Heart right ventricle (tissue), 16 donors: ENCODE results near the gene PRSS56. TPM values are rescaled to one million over a fixed set of nuclear protein-coding genes. Genes with fewer than 3 reads are reported as not detected.
A peak's percentile ranks its signal among the peaks of the same experiment; 100 is the strongest.

Experiments used
- ATAC-seq, 8 donors: fragments of 200-7000 bp; cut with Tn5 transposase; one replicate each; pipeline ENCODE4 v1.9.1; 2020; ENCODE audit warnings: mild to moderate bottlenecking in 8 of 8, moderate library complexity in 8 of 8, moderate number of reproducible peaks in 1 of 8
- DNase-seq, 2 donors: peaks; one replicate each; pipeline ENCODE4 v3.0.0-alpha.2; 2020
- H3K27ac ChIP-seq, 10 donors: fragments of 200-600 bp; sonication (generic) in 2 of 10; one replicate each; pipeline versions ENCODE4 v1.5.0 to v1.8.0; 2020 to 2022; ENCODE audit warnings: mild to moderate bottlenecking in 3 of 10
- H3K27me3 ChIP-seq, 7 donors: fragments of 200-600 bp; one replicate each; pipeline ENCODE4 v1.8.0; 2021 to 2022; ENCODE audit warnings: mild to moderate bottlenecking in 2 of 7
- H3K36me3 ChIP-seq, 9 donors: fragments of 200-600 bp; sonication (generic) in 1 of 9; one replicate each; pipeline versions ENCODE4 v1.5.0 to v1.8.0; 2020 to 2022; ENCODE audit warnings: mild to moderate bottlenecking in 2 of 9
- H3K4me1 ChIP-seq, 9 donors: fragments of 200-600 bp; sonication (generic) in 1 of 9; one replicate each; pipeline versions ENCODE4 v1.5.0 to v1.8.0; 2020 to 2022; ENCODE audit warnings: mild to moderate bottlenecking in 4 of 9
- H3K4me3 ChIP-seq, 10 donors: fragments of 200-600 bp; sonication (generic) in 2 of 10; one replicate each; pipeline versions ENCODE4 v1.5.0 to v1.8.0; 2020 to 2022; ENCODE audit warnings: mild to moderate bottlenecking in 7 of 10, moderate library complexity in 2 of 10
- H3K9me3 ChIP-seq, 11 donors: fragments of 200-600 bp in 10 of 11; sonication (generic) in 2 of 11; one replicate each; pipeline versions ENCODE4 v1.5.0 to v1.8.0; 2013 to 2022; ENCODE audit warnings: mild to moderate bottlenecking in 2 of 11, control low read depth in 1 of 11, moderate library complexity in 1 of 11
- CTCF ChIP-seq, 9 donors: fragments of 200-600 bp; sonication (generic) in 2 of 9; IDR thresholded peaks; one replicate each; pipeline versions ENCODE4 v1.5.0 to v1.8.0; 2021 to 2022; ENCODE audit warnings: antibody characterized with exemption in 9 of 9, mild to moderate bottlenecking in 5 of 9, moderate library complexity in 1 of 9
- WGBS, 2 donors: extraction: QIAGEN DNeasy Blood & Tissue Kit; methylation state at CpG; one replicate each; pipeline ENCODE4 v1.1.7; 2013; ENCODE audit warnings: inconsistent platforms in 1 of 2; 5-methylcytosine and 5-hydroxymethylcytosine counted together
- intact Hi-C, 10 donors: fragments of 100-400 bp; cut with DNase I; formaldehyde crosslinking; loops; one replicate each; pipeline versions ENCODE4 v1.11.1 to v1.14.2; 2022
- polyA plus RNA-seq, 2 donors: library from polyadenylated mRNA; stranded (reverse); fragments of 200-250 nt; gene quantifications; one replicate each; pipeline ENCODE4 v1.2.3, GENCODE V29; 2013
- total RNA-seq, 10 donors: library from RNA; stranded (reverse); fragmentation: NEBNext Ultra II Directional in 3 of 10; extraction: Animal tissue kit (Norgen Biotek cat#: 25700) in 3 of 10; gene quantifications; one replicate each; pipeline versions ENCODE4 v1.2.1 to v1.2.4, GENCODE V29; 2021 to 2023
- donor health status: Arrhythmogenic right ventricular cardiomyopathy.
- donor health status: ischemic (EF 13 %, LVEDD 7.1; RV severe dilation, severe dysfunction).
- donor health status: healthy with polysubstance abuse.
- donor health status: DM: no; HTN: yes; CAD: no.
- donor health status: DM: no; HTN: no; CAD: no.
- donor health status: ischemic (EF 25% LVEDD 6.9; RV normal size, moderate dysfunction).
- donor health status: ischemic (EF 25% LVEDD 5.7; RV mildly dilated, moderate dysfunction).
- donor health status: healthy.
- donor health status: DM: yes; HTN: yes; CAD: no.
- donor health status: Ischemic cardiomyopathy.
- donor health status: ischemic (EF 35%, LVEDD 5.7; RV mildly dilated, moderate dysfunction).
- donor health status: nonischemic (EF 11% LVEDD 7.7; RV severe dilation, severe dysfunction).
- donor health status: DM: yes; HTN: yes; CAD: no.
- donor health status: PGD.
- donor health status: ischemic (EF 29% LVEDD 5.4; RV normal size, mild dysfunction).
- donor health status: nonischemic (EF 23%, LVEDD 6.1; RV moderate dilation, normal function).

The PRSS56 gene
- total and polyA plus RNA-seq, 12 donors: 0.12 to 0.35 (median 0.19) TPM; not detected in 8

GRCh38 chr2:232533944-232534710, 13.9 kb downstream of the PRSS56 start:
- Histone ChIP-seq H3K27me3 (peaks cover 0 to 3% (median 0%) of the 10 kb centered on the region in 7 donors), H3K27ac (no peak overlapping the region), H3K9me3 (peaks cover 0 to 9% (median 4%) of the 10 kb centered on the region in 11 donors), H3K4me3 (no peak overlapping the region), H3K36me3 (no peaks in the 10 kb centered on the region), H3K4me1 (peaks cover 0 to 12% (median 0%) of the 10 kb centered on the region in 9 donors)
- ATAC-seq (peak in 1 of 8 donors; percentile 11), DNase-seq (peak in 1 of 2 donors; percentile 8)
- intact Hi-C loops: no loop called here
- 61% methylated on average over 13 of the region's 13 CpGs for WGBS, 2 donors
- TF ChIP-seq CTCF (IDR thresholded peaks at IDR 0.05): no peak

GRCh38 chr2:232534940-232535651, 14.9 kb downstream of the PRSS56 start:
- peaks cover 0 to 12% (median 0%) of the 10 kb centered on the region in 9 donors for H3K4me1 ChIP-seq
- H3K4me3 ChIP-seq: no peak overlapping the region
- WGBS, 2 donors: 81 to 86% methylated on average over 14 of the region's 14 CpGs
- TF ChIP-seq CTCF (IDR thresholded peaks at IDR 0.05): no peak
- peaks cover 0 to 9% (median 0%) of the 10 kb centered on the region in 7 donors for H3K27me3 ChIP-seq
- intact Hi-C loops: no loop called here
- no peak for DNase-seq
- H3K9me3 ChIP-seq: peaks cover 0 to 9% (median 4%) of the 10 kb centered on the region in 11 donors
- H3K27ac ChIP-seq: no peak overlapping the region
- H3K36me3 ChIP-seq: no peaks in the 10 kb centered on the region
- no peak for ATAC-seq

GRCh38 chr2:232535761-232536530, 15.8 kb downstream of the PRSS56 start:
- 87 to 89% methylated on average over 5 of the region's 5 CpGs for WGBS, 2 donors
- Histone ChIP-seq H3K4me3 (no peak overlapping the region), H3K27me3 (peaks cover 0 to 10% (median 0%) of the 10 kb centered on the region in 7 donors), H3K9me3 (peaks cover 0 to 9% (median 4%) of the 10 kb centered on the region in 11 donors), H3K4me1 (peaks cover 0 to 12% (median 0%) of the 10 kb centered on the region in 9 donors), H3K36me3 (no peaks in the 10 kb centered on the region), H3K27ac (no peak overlapping the region)
- intact Hi-C loops: no loop called here
- no peak for TF ChIP-seq CTCF (IDR thresholded peaks at IDR 0.05)
- no peak for ATAC-seq
- no peak for DNase-seq

GRCh38 chr2:232537079-232537478, 16.9 kb downstream of the PRSS56 start:
- peak overlapping the region in 1 of 10 donors; percentile 15 for H3K27ac ChIP-seq
- WGBS, 2 donors: 56 to 68% methylated on average over 5 of the region's 5 CpGs
- H3K36me3 ChIP-seq: no peaks in the 10 kb centered on the region
- intact Hi-C loops: no loop called here
- peaks cover 0 to 12% (median 0%) of the 10 kb centered on the region in 9 donors for H3K4me1 ChIP-seq
- no peak overlapping the region for H3K4me3 ChIP-seq
- TF ChIP-seq CTCF (IDR thresholded peaks at IDR 0.05): peak in 2 of 9 donors; percentile 3 to 29
- ATAC-seq (peak in 1 of 8 donors; percentile 4), DNase-seq (no peak)
- H3K27me3 ChIP-seq: peaks cover 0 to 10% (median 0%) of the 10 kb centered on the region in 7 donors
- peaks cover 0 to 9% (median 4%) of the 10 kb centered on the region in 11 donors for H3K9me3 ChIP-seq
